Measurements from ENCODE around the gene CA10. TPM values are rescaled to one million over a fixed set of nuclear protein-coding genes. Genes with fewer than 3 reads are reported as not detected.

The CA10 gene
- polyA plus RNA-seq, 4 donors = 11.7 to 17.3 (median 14.5) TPM

- no peak for DNase-seq (ENCODE audit: low read depth in 4 of 4, low spot score in 3 of 4)
Measured at GRCh38 chr17:51618476-51618875, 540.0 kb downstream of the CA10 start.

GRCh38 chr17:51617986-51618385 lies 540.5 kb downstream of the CA10 start:
- no peak for DNase-seq (ENCODE audit: low read depth in 4 of 4, low spot score in 3 of 4)

GRCh38 chr17:51613255-51613654 lies 545.3 kb downstream of the CA10 start:
- DNase-seq (ENCODE audit: low read depth in 4 of 4, low spot score in 3 of 4) = no peak

GRCh38 chr17:51612692-51613091 lies 545.8 kb downstream of the CA10 start:
- DNase-seq (ENCODE audit: low read depth in 4 of 4, low spot score in 3 of 4) = no peak

GRCh38 chr17:51611585-51611984 lies 546.9 kb downstream of the CA10 start:
- no peak for DNase-seq (ENCODE audit: low read depth in 4 of 4, low spot score in 3 of 4)

GRCh38 chr17:51610834-51611233 lies 547.7 kb downstream of the CA10 start:
- no peak for DNase-seq (ENCODE audit: low read depth in 4 of 4, low spot score in 3 of 4)

- no peak for DNase-seq (ENCODE audit: low read depth in 4 of 4, low spot score in 3 of 4)
Measured at GRCh38 chr17:51610155-51610554, 548.4 kb downstream of the CA10 start.

GRCh38 chr17:51608251-51608933 lies 550.1 kb downstream of the CA10 start:
- no peak for DNase-seq (ENCODE audit: low read depth in 4 of 4, low spot score in 3 of 4)

GRCh38 chr17:51607512-51607911 lies 551.0 kb downstream of the CA10 start:
- DNase-seq (ENCODE audit: low read depth in 4 of 4, low spot score in 3 of 4) = no peak

- no peak for DNase-seq (ENCODE audit: low read depth in 4 of 4, low spot score in 3 of 4)
Measured at GRCh38 chr17:51604299-51605020, 554.1 kb downstream of the CA10 start.

- DNase-seq (ENCODE audit: low read depth in 4 of 4, low spot score in 3 of 4) = no peak
Measured at GRCh38 chr17:51601622-51602261, 556.8 kb downstream of the CA10 start.

- no peak for DNase-seq (ENCODE audit: low read depth in 4 of 4, low spot score in 3 of 4)
Measured at GRCh38 chr17:51598824-51599223, 559.7 kb downstream of the CA10 start.

GRCh38 chr17:51597345-51597744 lies 561.2 kb downstream of the CA10 start:
- DNase-seq (ENCODE audit: low read depth in 4 of 4, low spot score in 3 of 4) = no peak

- no peak for DNase-seq (ENCODE audit: low read depth in 4 of 4, low spot score in 3 of 4)
Measured at GRCh38 chr17:51595826-51596398, 562.6 kb downstream of the CA10 start.

- DNase-seq (ENCODE audit: low read depth in 4 of 4, low spot score in 3 of 4) = no peak
Measured at GRCh38 chr17:51590071-51590656, 568.4 kb downstream of the CA10 start.

- no peak for DNase-seq (ENCODE audit: low read depth in 4 of 4, low spot score in 3 of 4)
Measured at GRCh38 chr17:51588063-51588462, 570.5 kb downstream of the CA10 start.

- no peak for DNase-seq (ENCODE audit: low read depth in 4 of 4, low spot score in 3 of 4)
Measured at GRCh38 chr17:51587516-51587915, 571.0 kb downstream of the CA10 start.

GRCh38 chr17:51585514-51586104 lies 572.9 kb downstream of the CA10 start:
- no peak for DNase-seq (ENCODE audit: low read depth in 4 of 4, low spot score in 3 of 4)

GRCh38 chr17:51580869-51581268 lies 577.6 kb downstream of the CA10 start:
- DNase-seq (ENCODE audit: low read depth in 4 of 4, low spot score in 3 of 4) = no peak
